Islet precursor cell (in vitro differentiated cells): ENCODE data around the gene F2R.
"Not testable (repeated sequence)": the region's sequence is repeated elsewhere in the genome, so short reads cannot be mapped to it uniquely, and the experiment has no call there.

ENCODE experiments used
- DNase-seq: peaks from one replicate; pipeline ENCODE4 v3.0.0-alpha.2; 2018

Gene F2R

GRCh38 chr5:76715736-76716455 lies at the start of gene F2R:
Gene F2R (plus strand): TSS chr5:76716126. CDS start chr5:76716308, 182 bp downstream.
- peak; percentile 90 for DNase-seq

DNA sequence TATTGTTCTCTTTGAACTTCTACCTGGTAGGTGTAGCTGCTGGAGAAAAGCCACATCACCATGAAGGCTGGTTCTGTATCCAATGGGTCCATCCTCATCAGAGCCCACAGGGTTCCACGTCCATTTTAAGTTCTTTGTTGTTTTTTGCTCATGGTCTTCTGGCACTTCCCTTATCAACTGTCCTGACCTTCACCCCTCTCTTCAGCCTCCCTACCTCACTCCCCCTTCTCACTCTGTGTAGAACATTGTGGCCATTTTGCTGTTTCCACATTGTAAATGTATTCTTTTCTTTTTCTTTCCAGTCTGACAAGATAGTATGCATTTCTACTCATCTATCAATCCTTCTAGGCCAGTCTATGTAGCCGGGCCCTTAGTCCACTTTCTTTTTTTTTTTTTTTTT lies 48.4 kb upstream of the F2R start:
- DNase-seq, result no peak

DNA sequence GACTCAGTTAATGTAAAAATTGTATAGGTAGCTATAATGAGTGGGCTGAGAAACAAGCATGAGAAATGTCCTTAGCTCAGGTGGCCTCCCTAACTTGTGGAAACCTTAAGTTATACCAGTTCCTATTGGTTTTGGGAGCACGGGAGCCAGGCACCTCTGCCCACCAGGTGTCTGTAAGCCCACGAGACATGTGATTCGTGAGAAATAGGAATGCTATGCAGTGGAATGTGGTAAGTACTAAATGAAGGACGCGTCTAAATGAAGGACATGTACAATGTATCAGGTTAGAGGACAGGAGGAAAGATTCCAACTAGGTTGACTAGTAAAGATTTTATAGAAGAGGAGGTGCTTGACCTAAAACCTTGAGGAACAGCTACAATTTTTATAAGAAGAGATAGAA lies 46.7 kb upstream of the F2R start:
- DNase-seq, result peak; percentile 63

DNA sequence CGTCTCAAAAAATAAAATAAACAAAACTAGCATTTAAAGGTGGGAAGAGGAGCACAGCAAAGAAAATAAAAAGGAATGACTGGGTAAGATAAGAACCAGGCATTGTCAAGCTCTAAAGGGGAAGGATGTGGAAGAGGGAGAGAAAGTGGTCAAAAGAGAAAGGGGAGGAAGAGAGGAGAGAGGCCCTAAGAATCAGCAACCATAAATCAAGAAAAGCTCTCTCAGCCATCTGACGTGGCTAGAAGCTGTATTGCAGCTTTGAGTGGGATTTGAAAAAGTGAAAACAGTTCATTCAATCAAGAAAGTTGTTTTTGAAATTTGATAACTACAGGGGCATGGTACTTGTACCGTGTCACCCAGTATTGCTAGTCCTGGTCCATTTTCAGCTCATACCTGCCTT lies 45.4 kb upstream of the F2R start:
- DNase-seq, result no peak

DNA sequence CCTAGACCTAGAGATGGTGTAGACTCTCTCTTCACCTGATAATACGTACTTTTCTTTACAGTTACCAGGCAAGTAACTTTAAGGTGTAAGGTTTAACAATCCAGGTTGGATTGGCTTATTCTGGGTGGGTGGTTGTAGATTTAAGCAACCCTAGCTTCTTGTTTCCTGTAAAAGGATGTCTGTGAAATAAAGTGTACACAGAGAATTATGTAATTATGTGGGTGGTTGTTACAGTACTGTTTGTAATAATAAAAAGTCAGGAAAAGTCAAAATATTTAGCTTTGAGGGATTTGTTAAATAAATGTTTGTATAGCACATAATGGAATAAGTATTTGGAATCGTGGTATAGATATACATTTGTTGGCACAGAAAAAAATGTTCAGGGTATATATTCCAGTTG lies 43.7 kb upstream of the F2R start:
- no peak for DNase-seq

- no peak for DNase-seq
Measured at GRCh38 chr5:76673125-76673524, 42.8 kb upstream of the F2R start.

GRCh38 chr5:76674330-76675066 lies 41.4 kb upstream of the F2R start:
- no peak for DNase-seq

DNA sequence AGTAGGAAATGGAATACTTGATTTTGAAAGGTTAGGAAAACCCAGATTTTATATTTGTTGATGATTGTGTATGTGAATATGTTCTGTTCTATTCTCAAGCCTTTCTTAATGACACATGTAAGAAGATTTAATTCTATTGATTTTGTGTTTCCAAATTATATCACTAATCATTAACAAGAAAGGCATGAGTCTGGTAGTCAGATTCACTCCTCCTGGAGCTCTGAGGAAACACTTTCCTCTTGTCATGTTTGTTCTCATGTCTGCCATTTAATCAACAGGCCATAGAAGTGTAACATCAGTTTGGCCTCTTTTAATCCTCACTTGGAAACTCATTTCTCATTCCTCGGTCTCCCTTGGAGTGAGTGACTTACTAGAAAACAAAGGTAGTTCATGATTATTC lies 40.6 kb upstream of the F2R start:
- no peak for DNase-seq

GRCh38 chr5:76677849-76678472 lies 38.0 kb upstream of the F2R start:
- no peak for DNase-seq

DNA sequence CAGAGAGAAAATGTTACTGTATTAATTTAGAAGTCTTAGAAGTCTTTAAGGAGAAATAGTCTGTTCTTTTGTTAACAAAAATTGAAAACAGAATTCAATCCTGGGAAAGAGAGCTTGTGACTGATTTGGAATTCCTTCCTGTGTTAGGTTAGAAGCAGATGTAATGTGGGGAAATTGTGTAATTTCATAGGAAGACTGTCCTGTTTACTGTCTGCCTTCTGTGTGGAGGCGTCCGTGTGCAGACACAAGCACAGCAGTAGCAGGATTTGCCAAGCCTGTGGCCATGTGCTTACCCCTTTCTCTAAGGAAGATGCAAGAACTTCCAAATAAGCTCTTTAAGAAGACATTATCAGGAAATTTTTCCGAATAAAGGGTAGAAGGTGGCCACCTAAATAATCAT lies 36.7 kb upstream of the F2R start:
- no peak for DNase-seq

GRCh38 chr5:76680826-76681225 lies 35.1 kb upstream of the F2R start:
- DNase-seq, result not testable (repeated sequence)

DNA sequence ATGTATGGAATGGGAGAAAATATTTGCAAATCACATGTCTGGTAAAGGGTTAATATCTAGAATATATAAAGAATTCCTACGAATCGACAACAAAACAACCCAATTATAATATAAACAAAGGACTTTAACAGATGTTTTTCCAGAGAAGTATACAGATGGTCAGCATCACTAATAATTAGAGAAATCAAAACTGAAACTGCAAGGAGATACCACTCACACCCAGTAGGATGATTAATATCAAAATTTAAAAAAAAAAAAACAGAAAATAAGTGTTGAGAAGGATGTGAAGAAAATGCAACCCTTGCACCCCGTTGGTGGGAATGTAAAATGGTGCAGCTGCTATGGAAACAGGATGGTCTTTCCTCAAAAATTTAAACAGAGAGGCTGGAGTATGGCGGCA lies 34.6 kb upstream of the F2R start:
- DNase-seq, result no peak

DNA sequence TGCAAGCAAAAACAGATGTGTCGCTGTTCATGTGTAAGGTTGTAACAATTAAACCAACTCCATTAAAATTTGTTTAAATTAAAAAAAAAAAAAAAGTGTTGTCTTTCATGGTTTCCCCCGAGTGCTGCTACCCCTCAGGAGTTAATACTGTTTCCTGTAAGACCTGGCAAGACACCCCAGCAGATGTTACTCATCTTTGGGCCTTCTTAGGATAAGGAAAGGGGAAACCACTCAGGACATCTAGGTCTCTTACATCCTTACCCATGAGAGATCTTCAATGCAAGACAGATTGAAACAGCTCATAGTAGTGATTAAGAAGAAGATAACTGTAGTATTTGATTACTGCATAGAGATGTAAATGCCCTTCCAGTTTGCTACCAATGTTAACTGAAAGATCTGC lies 33.5 kb upstream of the F2R start:
- DNase-seq, result no peak

DNA sequence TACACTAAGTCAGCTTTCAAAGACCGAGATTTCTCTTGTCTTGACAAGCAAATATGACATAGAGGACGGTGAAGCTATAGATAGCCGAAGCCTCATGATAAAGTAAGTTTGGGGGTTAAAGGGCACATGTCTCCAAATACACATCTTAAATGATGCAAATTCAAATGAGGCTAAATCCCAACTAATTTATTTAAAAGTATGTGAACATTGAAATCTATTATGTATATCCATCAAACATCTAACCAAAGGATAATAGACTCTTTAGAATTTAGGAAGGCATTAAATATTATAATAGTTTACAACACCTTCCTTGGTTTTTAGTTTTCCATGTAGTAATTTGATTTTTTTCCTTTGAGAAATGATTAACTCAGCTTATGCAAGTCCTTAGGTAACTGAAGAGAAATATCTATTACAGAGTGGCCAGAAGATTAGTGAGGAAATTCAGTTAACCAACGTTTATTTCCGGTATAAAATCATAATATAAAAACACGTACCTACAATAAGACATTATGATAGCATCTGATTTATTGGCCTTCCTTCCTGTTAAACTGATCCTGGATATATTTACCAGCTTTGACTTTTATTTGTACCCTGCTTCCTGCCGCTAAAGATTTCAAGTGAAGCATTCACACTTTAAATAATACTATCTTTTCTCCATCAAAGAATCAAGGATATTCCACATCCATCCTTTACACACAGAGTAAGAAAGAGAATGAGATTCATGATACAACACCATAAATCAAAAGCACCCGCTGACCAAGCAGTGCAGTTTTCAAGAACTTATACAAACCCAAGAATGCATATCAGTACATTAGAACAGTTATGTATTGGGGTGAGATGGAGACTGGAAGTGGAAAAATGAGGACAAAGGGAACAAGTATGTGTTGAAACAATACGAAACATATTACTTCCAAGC lies 31.9 kb upstream of the F2R start:
- no peak for DNase-seq

DNA sequence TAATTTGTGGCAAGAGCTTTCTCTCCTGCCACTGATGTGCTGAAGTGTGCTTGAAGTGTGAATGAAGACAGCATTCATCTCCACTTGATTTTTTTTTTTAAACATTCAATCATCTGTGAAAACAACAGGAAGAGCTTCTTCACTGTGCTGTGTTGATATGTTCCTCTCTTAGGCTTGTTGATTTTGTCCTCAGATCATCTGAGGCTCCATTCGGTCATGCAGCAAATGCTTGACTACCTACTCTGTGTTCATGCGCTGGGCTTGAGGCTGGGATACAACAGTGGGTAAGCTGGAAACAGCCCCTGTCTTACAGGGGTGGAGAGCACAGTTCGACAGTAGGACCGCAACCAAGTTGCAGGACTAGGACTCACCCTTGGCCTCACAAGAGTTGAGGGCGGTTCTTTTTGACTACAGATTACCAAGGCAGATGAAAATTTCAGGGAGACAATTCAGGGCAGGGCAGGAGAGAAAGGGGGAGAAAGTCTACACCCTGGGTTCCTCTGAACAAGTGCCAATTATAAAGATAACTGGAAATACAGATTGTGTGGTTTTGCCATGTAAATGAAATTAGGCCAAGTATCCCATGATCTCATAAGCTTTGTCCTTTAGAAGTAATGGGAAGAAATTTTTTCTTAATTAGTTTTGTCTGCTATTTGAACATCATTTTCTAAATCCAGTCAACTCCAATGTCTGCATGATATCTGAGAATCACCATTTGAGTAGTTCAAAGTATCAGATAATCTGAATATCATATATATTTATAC lies 31.0 kb upstream of the F2R start:
- no peak for DNase-seq

GRCh38 chr5:76685704-76686103 lies 30.2 kb upstream of the F2R start:
- no peak for DNase-seq

- no peak for DNase-seq
Measured at GRCh38 chr5:76688212-76688611, 27.7 kb upstream of the F2R start.

DNA sequence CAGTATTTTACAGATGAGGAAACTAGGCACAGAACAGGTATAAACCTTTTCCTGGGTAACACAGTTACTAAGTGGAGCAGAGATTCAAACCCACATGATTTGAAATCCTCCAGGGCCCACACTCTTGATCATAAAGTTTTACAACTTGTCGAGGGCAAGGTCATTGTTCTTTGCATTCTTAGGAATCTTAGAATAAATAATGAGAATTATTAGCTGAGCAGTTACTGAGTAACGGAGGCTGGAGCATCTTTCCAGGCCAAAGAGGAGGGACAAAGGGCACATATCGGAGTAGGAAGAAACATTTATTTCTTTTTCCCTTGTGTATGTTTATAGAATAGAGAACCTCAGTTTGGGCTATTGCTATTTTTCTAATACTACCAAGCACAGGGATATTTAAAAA lies 27.1 kb upstream of the F2R start:
- no peak for DNase-seq

- no peak for DNase-seq
Measured at GRCh38 chr5:76689321-76690036, 26.4 kb upstream of the F2R start.

- DNase-seq, result no peak
Measured at GRCh38 chr5:76690037-76690679, 25.8 kb upstream of the F2R start.
